Measurements from ENCODE around the gene PPP1CA.

- TF ChIP-seq POLR2A (IDR thresholded peaks at IDR 0.05), result no peak
- no peak for TF ChIP-seq CTCF (IDR thresholded peaks at IDR 0.05)
These were observed 6.0 kb downstream of the PPP1CA start for GRCh38 chr11:67395555-67396258.
